SK-N-SH treated with all-trans-retinoic acid at 6 μM for 48 hours (cell line): ENCODE data around the gene ZNF175.

Source experiments
- ESRRG ChIP-seq: fragments of 250-450 bp; sonication (Bioruptor Pico); IDR thresholded peaks from 2 replicates; pipeline ENCODE4 v1.6.1; 2021; ENCODE audit warnings: mild to moderate bottlenecking
- GLIS3 ChIP-seq: fragments of 250-450 bp; sonication (Bioruptor Pico); IDR thresholded peaks from 2 replicates; pipeline ENCODE4 v1.5.0; 2020; ENCODE audit warnings: mild to moderate bottlenecking, moderate library complexity
- RARB ChIP-seq: fragments of 250-450 bp; sonication (Bioruptor Pico); IDR thresholded peaks from 2 replicates; pipeline ENCODE4 v1.8.0; 2021; ENCODE audit warnings: mild to moderate bottlenecking, moderate library complexity
- TOX ChIP-seq: fragments of 250-450 bp; sonication (Bioruptor Pico); IDR thresholded peaks from 2 replicates; pipeline ENCODE4 v1.8.0; 2021; ENCODE audit warnings: mild to moderate bottlenecking, moderate library complexity, borderline replicate concordance
- ZFP30 ChIP-seq: fragments of 450-650 bp; formaldehyde crosslinking; IDR thresholded peaks from 2 replicates; pipeline ENCODE4 v1.5.0; 2022; ENCODE audit warnings: mild to moderate bottlenecking, moderate library complexity
- ZNF565 ChIP-seq: fragments of 450-650 bp; formaldehyde crosslinking; conservative IDR thresholded peaks from 2 replicates; pipeline ENCODE4 v1.5.0; 2020; ENCODE audit warnings: low read depth, mild to moderate bottlenecking, moderate library complexity
- TF ChIP-seq, protein P1 (sequence below): fragments of 250-450 bp; sonication (Bioruptor Pico); IDR thresholded peaks from 2 replicates; pipeline ENCODE4 v1.8.0; 2020; ENCODE audit warnings: mild to moderate bottlenecking, moderate library complexity, borderline replicate concordance

DNA sequence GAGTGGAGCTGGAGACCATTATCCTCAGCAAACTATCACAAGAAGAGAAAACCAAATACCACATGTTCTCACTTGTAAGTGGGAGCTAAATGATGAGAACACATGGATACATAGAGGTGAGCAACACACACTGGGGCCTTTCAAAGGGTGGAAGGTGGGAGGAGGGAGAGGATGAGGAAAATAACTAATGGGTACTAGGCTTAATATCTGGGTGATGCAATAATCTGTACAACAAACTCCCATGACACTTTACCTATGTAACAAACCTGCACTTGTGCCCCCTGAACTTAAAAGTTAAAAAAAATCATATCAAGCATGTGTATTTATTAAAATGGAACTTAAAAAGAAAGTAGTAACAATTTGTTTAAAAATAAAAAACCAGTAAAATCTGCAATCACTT, 70.6 kb downstream of the ZNF175 start:
- TF ChIP-seq, protein P1, sequence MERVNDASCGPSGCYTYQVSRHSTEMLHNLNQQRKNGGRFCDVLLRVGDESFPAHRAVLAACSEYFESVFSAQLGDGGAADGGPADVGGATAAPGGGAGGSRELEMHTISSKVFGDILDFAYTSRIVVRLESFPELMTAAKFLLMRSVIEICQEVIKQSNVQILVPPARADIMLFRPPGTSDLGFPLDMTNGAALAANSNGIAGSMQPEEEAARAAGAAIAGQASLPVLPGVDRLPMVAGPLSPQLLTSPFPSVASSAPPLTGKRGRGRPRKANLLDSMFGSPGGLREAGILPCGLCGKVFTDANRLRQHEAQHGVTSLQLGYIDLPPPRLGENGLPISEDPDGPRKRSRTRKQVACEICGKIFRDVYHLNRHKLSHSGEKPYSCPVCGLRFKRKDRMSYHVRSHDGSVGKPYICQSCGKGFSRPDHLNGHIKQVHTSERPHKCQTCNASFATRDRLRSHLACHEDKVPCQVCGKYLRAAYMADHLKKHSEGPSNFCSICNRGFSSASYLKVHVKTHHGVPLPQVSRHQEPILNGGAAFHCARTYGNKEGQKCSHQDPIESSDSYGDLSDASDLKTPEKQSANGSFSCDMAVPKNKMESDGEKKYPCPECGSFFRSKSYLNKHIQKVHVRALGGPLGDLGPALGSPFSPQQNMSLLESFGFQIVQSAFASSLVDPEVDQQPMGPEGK (CRISPR knock-in tag): no peak
- TF ChIP-seq RARB (CRISPR knock-in tag): no peak
- TF ChIP-seq TOX: no peak
- no peak for TF ChIP-seq ZNF565 (CRISPR knock-in tag)
- TF ChIP-seq ZFP30 (CRISPR knock-in tag): no peak
- no peak for TF ChIP-seq ESRRG
- TF ChIP-seq GLIS3: no peak
